Measurements from ENCODE around the gene ABCA4.

- TF ChIP-seq EZH2 (IDR thresholded peaks at IDR 0.05; ENCODE audit: insufficient read depth, poor library complexity, severe bottlenecking) (no peak), EZH2phosphoT487 (IDR thresholded peaks at IDR 0.05; ENCODE audit: insufficient read depth, low read depth) (no peak)
Measured at GRCh38 chr1:94048413-94049164, 72.4 kb downstream of the ABCA4 start.
